ENCODE results near the gene KLHL13.

GRCh38 chrX:117998171-117998570, 118.4 kb downstream of the KLHL13 start:
- TF ChIP-seq, protein P1, sequence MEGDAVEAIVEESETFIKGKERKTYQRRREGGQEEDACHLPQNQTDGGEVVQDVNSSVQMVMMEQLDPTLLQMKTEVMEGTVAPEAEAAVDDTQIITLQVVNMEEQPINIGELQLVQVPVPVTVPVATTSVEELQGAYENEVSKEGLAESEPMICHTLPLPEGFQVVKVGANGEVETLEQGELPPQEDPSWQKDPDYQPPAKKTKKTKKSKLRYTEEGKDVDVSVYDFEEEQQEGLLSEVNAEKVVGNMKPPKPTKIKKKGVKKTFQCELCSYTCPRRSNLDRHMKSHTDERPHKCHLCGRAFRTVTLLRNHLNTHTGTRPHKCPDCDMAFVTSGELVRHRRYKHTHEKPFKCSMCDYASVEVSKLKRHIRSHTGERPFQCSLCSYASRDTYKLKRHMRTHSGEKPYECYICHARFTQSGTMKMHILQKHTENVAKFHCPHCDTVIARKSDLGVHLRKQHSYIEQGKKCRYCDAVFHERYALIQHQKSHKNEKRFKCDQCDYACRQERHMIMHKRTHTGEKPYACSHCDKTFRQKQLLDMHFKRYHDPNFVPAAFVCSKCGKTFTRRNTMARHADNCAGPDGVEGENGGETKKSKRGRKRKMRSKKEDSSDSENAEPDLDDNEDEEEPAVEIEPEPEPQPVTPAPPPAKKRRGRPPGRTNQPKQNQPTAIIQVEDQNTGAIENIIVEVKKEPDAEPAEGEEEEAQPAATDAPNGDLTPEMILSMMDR (IDR thresholded peaks at IDR 0.05): no peak
- no peak for TF ChIP-seq POLR2A (IDR thresholded peaks at IDR 0.05)

Measured in uterus (tissue), 2 donors.